Ovary (tissue), 3 donors: ENCODE measurements around the gene TSEN34.

Source experiments
- CTCF ChIP-seq, 3 donors: fragments of 450-650 bp in 2 of 3; fragments of 200-600 bp in 1 of 3; IDR thresholded peaks; one replicate each; pipeline versions ENCODE4 v1.5.1 to v1.8.0; 2016 to 2022; ENCODE audit warnings: antibody characterized with exemption in 3 of 3, mild to moderate bottlenecking in 1 of 3
- POLR2A ChIP-seq: fragments of 450-650 bp; IDR thresholded peaks from one replicate; pipeline ENCODE4 v1.6.1; 2017; ENCODE audit warnings: antibody characterized with exemption, mild to moderate bottlenecking, moderate library complexity
- donor health status: DM: no; HTN: no; CAD: no.

DNA sequence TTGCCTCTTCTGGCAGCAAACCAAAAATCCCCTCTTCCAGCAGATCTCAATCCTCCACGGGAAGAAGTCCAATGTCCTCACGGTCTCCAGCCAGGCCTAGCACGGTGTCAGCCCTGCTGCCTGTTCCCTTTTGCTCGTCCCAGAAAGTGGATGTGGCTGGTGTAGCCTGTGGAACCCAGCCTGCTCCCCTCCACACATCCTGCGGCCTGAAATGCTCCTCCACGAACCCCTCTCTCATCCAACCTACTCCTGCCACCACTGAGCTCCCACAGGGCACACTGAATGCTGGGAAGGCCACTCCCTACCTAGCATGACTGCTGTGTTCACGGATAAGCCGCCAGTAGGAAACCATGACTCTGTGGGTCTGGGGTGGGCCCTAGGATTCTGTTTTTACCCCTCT lies 4.8 kb upstream of the TSEN34 start:
- no peak for TF ChIP-seq CTCF (IDR thresholded peaks at IDR 0.05)
- no peak for TF ChIP-seq POLR2A
